NCI-H748 treated with DMSO at 0.1 percent for 48 hours (cell line): ENCODE data around the gene DSCAM.

ENCODE experiments used
- DNase-seq: peaks from one replicate; lab custom pipeline; 2025; lab: John Stamatoyannopoulos, UW

Gene DSCAM

DNA sequence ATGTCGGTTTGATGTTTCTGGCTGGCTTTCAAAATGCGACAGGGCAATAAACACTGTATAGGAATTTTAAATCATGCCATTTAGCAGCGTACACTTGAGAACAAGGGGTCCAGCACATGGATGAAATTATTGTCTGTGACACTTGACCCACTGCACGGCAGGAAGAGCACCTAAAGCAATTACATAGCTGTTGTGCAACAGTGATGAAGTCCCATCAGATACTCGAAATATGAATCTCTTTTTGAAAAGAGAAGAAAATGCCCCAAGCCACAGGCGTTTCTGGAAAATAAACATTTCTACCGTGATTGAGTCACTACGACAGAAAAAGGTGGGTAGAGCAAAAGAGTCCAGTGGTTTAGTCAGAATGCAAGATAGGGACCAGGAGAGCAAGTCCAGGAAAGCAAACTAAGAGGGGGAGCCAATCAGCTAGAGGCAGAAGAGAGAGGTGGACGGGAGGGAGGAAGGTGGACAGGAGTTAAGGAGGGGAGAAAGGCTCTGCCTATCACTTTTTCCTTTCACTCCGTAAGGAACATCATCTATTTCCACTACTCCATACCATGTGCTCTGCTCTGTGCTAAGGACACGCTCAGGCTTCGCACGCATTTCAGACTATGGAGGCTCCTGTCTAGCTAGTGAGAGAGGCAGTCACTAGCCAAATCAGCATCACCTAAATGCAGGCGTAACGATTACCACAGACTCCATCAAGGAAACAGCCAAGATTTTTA, 6.4 kb downstream of the DSCAM start:
- no peak for DNase-seq

DNA sequence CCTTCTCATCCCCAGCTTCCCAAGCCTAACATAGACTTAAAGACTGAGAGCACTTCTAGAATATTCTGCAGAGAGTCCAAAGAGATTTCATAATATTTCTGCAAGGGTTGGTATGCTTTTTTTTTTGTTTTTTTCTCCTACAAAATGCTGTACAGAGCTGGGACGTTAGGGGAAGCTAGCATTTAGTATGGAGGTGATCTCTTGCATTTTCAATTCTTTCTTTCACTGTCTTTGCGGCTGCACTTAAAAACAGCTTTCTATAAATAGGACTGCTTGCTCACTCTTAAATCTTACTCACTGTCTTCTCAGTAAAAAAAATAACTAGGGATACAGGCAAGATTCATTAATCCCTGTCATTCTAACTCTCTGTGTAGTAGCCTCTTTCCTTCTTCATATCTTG, 7.4 kb downstream of the DSCAM start:
- no peak for DNase-seq

DNA sequence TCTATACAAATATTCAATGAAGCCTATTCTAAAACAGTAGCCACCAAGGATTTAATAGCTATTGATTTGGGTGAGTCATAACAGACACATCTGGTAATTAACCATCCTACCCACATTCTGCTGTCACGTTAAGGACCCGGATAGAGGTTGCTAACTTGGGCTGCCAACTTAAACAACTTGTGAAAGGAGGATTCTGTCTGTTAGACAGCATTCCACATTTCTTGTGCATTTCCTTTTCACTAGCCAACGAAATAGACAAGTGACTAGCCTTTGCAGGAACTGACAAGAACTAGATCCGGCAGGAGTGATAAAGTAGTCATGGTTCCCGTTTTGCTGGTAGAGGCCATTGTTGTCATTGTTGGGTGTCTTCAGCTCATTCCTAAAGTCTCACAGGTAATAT, 9.5 kb downstream of the DSCAM start:
- no peak for DNase-seq

DNA sequence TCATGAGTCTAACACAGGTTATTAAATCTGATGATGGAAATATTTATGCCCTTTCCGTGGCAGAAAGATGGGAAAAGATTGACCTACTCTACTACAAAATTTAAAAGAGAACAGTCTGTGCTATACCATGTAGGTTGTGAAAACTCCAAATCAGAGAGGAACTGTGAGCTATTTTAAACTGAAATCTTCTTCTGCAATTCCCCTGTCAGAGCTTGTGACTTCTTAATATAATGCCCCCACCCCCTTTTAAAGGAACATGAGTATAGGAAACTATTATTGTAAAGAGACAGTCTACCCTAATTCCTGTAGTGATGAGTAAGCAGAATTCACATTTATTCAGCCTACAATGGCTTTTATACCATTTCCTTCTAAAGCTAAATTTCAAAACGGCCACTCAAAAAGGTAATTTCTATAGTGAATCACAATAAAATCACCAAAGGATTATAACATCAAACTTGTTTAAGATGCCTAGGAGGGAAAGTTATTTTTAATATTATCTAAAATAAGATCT, 11.7 kb downstream of the DSCAM start:
- DNase-seq = no peak

DNA sequence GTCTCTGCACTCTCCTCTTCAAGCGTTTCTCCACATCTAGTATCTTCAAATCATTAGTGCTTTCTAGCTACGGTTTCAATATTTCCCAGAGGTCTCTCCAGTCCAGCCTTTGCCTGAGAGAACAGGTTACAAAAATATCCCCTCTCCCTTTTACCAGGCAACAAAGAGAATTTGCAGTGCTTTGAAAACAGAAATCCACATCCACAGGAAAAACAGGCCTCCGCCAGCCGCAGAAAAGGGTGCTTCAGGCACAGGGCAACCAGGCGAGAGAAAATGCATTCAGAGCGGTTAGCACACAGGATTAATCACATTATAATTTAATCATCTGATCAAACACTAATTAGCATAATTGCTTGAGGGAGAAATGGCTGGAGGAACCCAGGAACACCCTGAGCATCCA, 13.8 kb downstream of the DSCAM start:
- DNase-seq = no peak

DNA sequence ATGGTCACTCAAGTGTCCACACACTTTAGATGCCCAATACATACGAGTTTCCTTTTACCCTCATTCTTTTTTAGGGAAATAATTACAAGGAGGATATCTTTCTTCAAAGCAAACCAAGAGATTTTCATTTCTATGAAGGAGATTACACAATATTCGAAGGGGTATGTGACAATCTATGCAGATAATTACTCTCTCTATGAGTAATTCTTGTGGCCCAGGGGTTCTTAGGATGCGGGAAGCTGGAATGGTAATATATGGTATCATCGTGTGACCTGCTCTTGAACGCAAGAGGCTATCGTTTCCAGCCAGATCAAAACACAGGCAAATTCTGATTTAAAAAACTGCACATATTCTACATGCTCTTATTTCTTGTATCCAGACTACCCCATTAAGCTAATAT, 14.6 kb downstream of the DSCAM start:
- no peak for DNase-seq

DNA sequence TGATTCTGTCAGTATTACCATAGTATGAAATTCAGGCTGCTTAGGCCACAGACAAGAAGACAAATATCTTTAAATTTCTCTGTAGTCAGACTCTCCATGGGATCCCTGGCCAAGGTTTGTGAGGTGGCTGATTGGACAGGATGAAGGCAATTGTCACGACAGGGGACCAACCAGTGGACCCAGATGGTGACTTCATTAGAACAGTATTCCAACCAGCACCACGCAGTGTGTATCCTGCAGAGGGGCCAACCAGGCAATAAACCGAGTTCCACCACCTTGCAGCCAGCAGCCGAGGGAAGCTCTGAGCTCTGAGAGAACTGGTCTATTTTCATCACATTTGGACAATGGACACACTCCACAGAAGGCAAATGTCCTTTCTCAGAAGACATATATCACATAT, 16.1 kb downstream of the DSCAM start:
- DNase-seq = no peak

DNA sequence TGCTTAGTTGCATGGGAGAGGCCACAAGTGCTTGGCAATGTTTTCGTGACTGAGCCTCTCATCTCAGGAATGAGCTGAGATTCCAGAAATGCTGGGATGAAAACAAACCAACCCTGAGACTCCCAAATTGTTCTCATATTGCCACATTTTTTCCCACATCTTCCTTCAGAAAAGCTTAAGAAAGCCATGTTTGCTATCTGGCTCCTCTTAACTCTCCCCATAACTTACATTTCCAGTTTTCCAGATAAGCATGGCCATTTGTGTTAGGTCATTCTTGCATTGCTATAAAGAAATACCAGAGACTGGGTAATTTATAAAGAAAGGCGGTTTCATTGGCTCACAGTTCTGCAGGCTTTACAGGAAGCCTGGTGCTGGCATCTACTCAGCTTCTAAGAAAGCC, 17.2 kb downstream of the DSCAM start:
- DNase-seq = no peak

DNA sequence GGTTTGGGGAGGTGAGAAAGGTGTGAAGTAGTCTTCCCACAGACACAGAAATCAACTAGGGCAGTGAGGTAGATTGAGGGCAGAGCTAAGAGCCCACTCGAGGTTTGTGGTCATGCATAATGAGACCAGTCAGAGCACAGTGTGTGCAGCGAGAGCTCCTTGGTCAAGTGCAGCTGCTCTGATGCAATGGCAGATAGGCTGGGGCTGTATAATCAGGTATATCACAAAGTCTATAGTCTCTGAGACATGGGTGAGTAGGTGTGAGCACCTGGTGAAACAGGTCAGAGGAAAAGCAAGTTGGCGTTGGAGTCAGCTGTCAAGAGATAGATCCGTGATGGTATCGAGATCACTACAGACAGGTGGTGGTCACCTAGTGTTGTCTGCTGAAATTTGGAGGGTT, 17.6 kb downstream of the DSCAM start:
- no peak for DNase-seq

DNA sequence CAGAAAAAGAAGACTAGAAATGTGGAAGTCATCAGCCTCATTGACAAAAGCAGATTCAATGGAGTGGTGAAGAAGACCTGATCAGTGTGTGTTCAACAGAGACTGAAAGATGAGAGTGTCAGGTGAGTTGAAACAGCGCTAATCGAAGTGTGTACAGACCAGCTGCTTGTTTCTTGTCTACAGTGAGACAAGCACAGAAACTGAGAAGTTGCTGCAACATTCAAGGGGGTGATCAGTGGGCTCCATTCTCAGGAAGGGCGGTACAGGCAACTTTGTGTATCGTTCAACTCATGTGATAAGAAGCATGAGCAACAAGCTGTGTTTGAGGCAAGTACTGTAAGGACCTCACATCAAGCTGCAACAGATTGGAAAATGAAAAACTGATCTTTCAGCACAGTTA, 19.4 kb downstream of the DSCAM start:
- DNase-seq = no peak

DNA sequence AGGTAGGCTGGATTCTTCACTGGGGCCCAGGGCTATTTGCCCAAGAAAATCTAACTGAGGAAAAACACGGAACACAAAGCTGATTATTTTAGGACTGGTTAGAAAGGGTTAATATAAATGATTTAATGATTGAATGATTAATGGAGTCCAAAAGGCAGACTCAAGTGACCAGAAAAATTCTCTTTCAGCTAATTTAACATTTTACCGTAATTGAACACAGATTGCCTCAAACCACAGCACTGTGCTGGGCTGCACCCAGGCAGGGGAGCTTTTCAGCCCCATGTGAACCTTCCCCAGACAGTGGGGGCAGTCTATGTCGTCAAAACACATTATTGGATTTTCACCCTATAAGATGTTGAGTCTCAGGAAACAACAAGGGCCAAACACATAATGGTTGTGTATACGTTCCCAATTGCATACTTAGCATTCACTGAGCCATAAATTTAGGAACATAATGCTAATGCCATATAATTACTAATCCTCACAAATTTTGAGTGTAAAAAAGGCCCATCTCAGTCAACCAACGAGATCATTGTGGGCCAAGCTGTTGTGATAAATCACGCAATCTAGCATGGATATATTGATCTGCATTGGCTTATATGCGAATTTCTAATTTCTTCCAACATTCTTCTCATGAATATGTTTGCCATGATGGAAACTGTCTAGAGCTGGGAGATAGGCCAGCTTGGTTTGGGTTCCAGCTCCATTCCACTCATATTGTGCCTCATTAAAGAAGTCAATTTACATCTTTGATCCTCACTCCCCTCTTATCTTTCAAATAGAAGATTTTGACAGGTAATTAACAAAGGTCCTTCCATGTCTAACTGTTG, 27.7 kb downstream of the DSCAM start:
- no peak for DNase-seq

DNA sequence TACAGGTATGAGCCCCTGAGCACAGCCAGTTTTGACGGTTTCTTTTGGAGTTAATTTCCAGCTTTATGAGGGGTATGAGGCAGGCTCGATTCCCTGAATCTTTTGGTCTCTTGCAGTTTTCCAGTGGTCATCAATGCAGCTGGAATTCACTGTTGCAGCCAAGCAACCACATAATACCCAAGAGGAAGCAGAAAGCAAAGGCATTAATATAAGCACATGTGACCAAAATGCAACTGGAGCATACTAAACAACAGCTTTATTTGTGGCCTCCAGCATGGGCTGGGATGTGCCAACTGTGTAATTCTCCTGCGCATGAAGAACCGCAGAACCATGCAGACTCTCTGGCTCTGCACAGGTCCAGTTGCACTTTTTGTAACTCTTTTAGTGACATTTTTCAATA, 33.0 kb downstream of the DSCAM start:
- no peak for DNase-seq

DNA sequence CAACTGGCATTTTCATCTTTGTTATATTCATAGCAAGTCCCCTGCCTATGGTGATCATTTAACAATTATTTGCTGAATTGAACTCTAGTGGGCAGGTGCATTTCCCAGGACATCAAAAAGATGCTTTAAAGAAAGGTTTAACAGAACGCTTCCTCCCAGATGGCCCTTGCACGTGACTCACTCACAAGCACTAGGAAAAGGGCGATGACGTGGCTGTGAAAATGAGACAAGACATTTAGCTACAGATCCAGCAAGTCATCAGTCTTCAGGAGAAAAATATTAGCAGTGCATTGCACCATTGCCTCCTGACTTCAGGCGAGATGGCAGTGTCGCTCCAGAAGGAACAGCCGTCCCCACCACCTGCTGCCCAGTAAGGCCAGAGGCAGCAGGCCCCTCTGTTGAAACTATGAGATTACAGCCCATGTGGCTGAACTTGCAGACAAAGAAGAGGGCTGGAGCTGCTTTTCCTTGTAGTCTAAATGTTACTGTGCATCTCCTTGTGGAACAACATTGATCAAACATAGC, 37.2 kb downstream of the DSCAM start:
- DNase-seq = no peak

DNA sequence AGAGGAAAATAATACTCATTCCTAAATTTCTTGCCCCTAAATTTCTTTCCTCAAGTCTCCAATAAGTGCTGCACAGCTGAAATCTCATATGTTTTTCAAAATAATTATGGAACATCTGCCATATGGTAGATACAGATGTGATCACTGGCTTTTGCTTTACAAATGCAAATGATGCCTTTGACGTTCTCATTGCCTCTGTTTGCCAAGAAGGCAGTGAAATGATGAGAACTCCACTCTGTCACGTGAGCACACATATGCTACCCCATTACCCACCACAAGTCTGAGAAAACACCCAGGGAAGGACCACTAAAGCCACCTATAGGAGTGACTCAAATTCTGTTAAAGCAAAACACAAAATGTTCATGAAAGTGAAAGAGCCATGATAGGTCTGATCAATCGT, 43.9 kb downstream of the DSCAM start:
- no peak for DNase-seq

DNA sequence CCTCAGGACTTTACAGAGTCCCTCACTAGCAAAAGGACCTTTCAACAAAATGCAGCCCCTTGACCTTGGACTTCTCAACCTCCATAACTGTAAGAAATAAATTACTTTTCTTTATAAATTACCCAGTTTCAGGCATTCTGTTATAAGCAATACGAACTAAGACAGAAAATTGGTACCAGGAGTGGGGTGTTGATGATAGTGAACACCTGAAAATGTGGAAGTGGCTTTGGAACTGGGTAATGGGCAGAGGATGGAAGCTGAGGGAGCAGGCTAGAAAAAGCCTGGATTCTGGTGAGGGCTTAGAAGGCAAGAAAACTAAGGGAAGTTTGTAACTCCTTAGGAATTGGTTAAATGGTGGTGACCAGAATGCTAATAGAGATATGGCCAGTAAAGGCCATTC, 46.8 kb downstream of the DSCAM start:
- no peak for DNase-seq

DNA sequence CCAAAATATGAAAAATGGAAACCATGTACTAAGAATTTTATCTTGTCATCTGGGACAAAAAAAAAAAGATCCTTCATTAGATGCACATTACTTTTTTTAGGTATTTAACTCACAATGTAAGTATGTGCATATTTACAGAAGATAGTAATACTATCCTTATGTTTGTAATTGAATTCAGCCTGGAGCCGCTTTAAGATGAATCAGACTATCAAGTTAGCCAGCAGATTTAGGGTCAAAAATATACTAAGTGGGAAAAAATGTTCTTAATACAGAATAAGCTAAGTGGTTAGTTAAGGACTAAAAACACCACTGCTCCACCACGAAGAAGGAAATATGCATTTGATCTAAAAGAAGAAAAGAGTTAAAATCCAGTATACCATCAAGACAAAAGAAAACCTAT, 49.1 kb downstream of the DSCAM start:
- DNase-seq = no peak

DNA sequence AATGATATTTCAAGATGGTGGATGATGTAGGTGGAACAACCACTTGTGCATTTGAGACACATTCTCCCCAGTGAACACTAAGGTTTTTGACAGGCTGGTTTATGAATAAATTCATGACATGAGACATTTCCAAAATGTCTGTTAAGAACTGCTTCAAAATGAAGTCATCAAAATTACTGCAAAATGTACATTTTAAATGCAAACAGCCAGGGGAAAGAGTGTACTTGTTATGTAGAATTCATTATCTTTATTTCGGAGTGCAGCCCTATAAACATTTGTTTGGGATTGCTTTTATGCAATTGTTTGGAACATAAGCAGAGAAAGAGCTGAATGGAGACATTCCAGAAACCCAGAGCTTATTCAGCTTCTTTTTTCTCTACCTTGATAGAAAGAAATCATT, 49.5 kb downstream of the DSCAM start:
- no peak for DNase-seq

DNA sequence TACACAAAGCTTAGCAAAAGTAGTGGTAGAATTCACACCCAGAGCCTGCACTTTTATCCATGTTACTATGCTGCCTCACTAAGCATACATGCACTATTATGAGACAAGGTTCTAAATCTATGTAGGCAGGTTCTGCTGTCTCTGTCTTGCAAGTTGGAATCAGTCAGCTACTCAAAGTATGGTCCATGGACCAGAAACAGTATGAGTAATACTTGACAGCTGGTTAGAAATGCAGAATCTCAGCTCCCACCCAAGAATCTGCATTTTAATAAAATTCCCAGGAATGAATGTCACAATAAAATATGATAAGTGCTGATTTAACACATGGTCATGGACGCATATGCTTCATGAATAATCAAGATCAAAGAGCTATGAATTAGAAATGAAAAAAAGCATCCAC, 50.5 kb downstream of the DSCAM start:
- DNase-seq = no peak

DNA sequence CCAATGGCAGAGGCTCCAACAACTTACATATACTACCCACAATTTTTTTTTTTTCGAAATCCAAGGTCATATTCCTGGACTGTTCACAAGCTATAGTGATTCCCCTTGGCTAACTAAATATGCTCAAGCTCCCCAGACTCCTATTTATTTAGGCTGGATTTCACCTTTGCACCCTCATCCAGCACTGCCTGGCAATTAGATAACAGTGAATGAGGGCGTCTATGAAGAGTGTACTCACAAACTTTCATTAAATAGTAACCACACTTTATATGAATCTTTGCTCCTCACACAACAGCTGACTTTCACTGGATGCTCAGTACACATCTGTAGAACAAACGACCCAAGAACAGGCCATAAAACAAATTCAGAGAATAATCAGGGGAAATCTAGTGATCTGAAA, 51.6 kb downstream of the DSCAM start:
- no peak for DNase-seq

DNA sequence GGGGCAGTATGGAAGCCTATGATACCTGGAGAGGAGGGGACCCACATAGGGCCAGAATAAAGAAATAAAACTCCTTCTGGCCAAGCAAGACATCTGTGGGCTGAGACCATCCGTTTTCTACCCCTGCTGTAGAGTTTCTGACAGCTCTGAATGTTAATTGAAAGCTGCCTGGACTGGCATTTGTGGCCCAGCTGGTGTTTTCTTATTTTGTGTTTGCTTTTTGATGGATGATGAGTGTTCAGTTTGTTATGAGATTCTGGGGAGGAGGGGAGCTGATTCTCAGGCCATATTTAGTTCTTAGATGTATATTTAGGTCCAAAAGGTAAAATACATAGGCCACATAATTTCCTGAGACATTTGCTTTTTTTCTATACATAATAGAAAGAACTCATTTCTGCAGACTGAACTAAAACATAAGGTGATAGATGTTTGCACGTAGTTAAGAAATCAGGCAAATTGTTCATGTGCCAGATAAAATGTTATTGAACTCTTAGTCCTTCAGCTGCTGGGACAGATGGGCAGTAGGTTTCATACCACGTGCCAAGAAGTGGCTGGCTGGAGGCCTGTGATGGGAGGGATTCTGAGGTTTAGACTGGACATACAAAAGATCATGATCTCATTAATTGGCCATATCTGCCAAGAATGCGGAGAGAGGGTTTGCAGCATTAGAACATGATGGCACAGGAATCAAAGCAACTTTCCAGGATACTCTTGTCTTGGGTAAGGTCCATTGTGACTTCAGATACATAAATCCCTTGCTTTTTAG, 54.1 kb downstream of the DSCAM start:
- DNase-seq = no peak

DNA sequence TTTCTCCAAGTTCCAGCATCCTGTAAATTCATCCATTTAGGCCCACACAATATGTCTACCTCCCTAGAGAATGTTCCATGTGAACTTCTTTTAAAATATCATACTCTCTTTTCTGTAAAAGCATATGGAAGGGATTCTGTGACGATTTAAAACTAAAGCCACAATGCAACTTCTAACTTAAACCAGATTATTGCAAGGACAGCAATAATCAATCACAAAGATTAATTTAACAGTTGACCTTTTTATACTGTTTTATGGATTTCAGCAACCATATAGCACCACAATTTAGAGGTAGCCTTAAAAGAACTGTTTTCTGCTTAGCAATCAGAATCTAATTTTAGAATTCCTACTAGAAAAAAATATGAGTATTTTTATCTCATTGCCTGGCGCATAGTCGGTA, 58.3 kb downstream of the DSCAM start:
- no peak for DNase-seq

DNA sequence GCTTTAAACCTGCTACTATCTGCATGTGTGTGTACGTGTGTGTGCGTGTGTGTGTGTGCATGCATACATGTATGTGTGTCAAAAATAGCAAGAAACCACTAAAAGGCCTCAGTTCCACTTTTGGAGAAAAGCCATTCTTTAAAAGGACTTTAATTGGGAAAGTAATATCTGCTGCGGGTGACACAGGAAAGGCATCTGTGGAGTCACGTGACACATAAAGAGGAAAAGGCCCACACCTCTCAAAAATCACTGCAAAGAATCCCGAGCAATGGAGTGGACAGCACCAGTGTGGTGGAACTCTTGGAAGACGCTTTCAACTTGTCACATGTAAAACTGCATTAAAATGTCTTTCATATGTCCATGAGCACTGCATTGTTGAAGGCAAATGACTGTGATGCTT, 63.6 kb downstream of the DSCAM start:
- no peak for DNase-seq
